NB4 (cell line): Measurements from ENCODE around the gene UBAP1L.

Experiments used
- DNase-seq: peaks from one replicate; pipeline ENCODE4 v3.0.0; 2010; ENCODE audit warnings: low read depth
- H3K4me3 ChIP-seq: one replicate; pipeline ENCODE4 v1.5.1; 2011; ENCODE audit warnings: mild to moderate bottlenecking, low read depth, low read length, moderate library complexity
- MYC ChIP-seq: IDR thresholded peaks from 2 replicates; pipeline ENCODE4 v1.6.1; 2011; ENCODE audit warnings: low read depth, low read length
- POLR2A ChIP-seq: IDR thresholded peaks from 2 replicates; pipeline ENCODE4 v1.6.1; 2011; ENCODE audit warnings: mild to moderate bottlenecking; ENCODE audit not compliant: insufficient read length; ENCODE audit errors: extremely low read depth
- TF ChIP-seq, protein P1 (sequence below): IDR thresholded peaks from 2 replicates; pipeline ENCODE4 v1.6.1; 2011; ENCODE audit warnings: low read depth, low read length
- TF ChIP-seq, protein P2 (sequence below): IDR thresholded peaks from one replicate; pipeline ENCODE4 v1.5.1; 2012; ENCODE audit warnings: low read depth, low read length

The UBAP1L gene

DNA sequence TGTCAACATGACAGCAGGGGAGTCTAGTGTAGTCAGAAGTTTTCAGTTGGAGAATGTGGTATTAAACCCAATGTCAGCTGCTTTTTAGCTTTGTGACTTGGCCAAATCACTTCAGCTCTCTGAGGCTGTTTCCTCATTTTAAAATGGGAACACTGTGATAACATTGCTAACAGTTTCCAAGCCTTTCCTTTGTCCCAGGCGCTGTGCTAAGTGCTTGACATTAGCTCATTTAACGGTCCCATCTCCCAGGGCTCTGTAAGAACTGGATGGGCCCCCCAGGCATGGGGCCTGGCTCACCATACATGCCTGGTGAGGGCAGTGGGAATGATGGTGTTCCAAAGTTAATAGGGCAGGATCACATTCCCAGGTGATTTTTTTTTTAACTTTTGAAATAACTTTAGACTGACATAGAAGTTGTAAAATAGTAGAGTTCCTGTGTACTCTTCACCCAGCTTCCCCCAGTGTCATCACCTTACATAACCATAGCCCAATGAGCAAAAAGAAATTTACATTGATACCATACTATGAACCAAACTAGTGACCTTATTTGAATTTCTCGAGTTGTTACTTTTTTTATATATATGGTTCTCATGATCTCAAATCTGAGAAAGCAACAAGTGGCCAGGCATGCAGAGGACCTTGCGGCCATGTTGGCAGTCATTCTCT, 54.9 kb downstream of the UBAP1L start:
- no peak for DNase-seq
- TF ChIP-seq, protein P1, sequence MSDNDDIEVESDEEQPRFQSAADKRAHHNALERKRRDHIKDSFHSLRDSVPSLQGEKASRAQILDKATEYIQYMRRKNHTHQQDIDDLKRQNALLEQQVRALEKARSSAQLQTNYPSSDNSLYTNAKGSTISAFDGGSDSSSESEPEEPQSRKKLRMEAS: no peak
- TF ChIP-seq MYC (no peak), POLR2A (no peak)
- TF ChIP-seq, protein P2, sequence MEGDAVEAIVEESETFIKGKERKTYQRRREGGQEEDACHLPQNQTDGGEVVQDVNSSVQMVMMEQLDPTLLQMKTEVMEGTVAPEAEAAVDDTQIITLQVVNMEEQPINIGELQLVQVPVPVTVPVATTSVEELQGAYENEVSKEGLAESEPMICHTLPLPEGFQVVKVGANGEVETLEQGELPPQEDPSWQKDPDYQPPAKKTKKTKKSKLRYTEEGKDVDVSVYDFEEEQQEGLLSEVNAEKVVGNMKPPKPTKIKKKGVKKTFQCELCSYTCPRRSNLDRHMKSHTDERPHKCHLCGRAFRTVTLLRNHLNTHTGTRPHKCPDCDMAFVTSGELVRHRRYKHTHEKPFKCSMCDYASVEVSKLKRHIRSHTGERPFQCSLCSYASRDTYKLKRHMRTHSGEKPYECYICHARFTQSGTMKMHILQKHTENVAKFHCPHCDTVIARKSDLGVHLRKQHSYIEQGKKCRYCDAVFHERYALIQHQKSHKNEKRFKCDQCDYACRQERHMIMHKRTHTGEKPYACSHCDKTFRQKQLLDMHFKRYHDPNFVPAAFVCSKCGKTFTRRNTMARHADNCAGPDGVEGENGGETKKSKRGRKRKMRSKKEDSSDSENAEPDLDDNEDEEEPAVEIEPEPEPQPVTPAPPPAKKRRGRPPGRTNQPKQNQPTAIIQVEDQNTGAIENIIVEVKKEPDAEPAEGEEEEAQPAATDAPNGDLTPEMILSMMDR: no peak
- no peak overlapping the region for H3K4me3 ChIP-seq

DNA sequence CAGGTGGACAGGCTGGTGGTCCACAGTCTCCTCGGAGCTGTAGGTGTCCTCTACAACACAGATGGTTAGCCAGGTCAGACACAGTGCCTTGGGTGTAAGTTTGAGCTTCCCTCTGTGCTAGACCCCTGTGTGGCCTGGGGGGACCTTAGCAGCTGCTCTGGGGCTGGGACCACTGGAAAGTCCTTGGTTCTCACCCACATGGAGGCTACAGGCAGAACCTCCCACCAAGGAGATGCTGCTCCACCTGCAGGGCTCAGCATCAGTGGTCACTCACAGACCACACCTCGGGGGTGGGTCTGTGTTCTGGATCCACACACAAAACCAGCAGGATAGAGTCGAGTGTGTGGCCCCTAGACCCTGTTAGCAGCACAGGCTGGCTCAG, 55.6 kb downstream of the UBAP1L start:
- TF ChIP-seq, protein P2: no peak
- no peak for TF ChIP-seq POLR2A
- TF ChIP-seq, protein P1: no peak
- no peak for TF ChIP-seq MYC
- H3K4me3 ChIP-seq: no peak overlapping the region
- no peak for DNase-seq

DNA sequence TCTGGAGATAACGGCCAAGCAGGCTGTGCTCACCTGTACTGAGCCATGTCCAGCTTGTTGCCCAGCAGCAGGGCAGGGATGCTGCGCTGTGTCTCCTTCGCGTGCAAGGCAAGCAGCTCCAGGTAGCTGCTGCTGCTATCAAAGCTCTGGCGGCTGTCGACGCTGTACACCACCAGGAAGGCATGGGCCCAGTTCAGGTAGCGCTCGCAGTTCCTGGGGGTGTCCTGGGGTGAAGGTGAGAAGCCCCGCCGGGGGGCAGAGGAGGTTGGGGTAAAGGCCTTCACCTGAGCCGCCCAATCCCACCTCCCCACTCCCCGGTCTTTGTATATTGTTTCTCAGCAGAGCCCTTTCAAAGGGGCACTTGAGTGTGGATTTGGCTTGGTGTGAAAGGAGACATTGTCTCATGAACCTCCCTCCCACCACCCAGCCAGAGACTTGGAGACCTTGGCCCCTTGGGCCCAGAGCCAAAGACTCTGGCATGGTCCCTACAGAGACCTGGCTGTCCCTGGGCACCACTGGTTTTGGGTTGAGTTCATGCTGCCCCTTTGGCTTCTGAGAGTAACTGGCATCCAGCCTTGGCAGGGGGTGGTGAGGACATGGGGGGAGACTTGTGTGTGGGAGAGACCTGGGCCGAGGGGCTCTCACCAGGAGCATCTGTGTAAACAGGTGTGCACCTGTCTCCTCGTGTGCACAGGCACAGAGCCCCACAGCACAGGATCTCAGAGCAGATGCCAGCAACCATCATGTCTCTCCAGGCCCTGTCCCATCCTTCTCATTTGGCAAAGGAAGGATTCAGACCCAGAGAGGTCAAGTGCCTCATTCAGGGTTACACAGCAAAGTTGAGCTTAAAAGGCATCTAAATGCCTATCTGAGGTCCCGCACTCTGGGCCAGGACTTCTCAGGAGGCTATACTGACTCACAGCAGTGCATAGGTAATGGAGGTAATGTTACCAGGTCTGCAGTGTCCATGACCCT, 56.3 kb downstream of the UBAP1L start:
- DNase-seq: no peak
- TF ChIP-seq MYC (no peak), POLR2A (no peak)
- TF ChIP-seq, protein P2: no peak
- TF ChIP-seq, protein P1: no peak
- H3K4me3 ChIP-seq: no peak overlapping the region

DNA sequence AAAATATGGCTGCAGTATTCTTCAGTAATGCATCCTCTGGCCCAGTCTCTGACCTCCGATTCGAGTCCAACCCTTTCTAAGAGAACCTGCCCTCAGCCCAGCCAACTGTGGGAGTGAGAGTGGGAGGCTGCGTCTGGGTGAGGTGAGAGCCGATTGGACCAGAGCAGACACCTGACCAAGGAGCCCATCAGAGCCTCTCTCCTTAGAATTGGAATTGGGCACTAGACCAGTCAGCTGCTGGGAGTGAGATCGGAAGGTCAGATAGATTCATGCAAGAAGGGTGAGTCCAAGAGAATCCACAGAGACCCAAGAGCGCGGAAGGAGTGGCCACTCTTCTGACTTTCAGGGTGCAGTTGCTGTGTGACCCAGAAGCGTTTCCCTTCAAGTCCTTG, 57.5 kb downstream of the UBAP1L start:
- TF ChIP-seq MYC: no peak
- TF ChIP-seq, protein P2: no peak
- no peak for TF ChIP-seq POLR2A
- TF ChIP-seq, protein P1: no peak
- no peak overlapping the region for H3K4me3 ChIP-seq
- DNase-seq: no peak

DNA sequence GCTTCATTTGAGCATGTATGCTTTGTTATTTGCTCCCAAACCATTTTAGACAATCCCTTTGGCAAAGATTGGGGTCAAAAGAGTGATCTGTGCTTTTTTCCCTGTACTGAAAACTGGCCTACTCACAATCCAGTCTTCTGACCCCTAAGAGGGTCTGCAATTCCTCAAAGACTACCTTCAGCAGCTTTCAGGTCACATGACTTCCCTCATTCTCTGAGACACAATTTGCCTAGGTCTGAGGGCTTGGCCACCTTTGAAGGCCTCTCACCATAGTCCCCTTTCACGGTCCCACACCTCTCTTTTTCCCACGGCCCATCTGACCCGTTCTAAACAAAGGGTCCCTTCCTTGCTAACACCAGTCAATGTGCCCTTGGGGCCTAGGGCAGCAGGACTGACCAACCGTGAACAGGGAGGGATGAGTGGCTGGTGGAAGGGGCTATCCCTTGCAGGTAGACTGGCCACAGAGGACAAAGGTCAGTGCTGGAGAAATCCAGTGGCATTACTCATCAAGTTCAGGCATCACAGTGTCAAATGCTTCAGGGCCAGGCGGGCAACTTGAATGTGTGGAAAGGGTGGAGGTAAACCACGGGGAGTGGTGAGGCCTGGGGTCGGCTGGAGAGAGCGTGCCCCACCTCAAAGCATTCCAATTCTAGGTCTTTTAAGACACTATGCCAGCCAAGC, 58.0 kb downstream of the UBAP1L start:
- TF ChIP-seq, protein P1: no peak
- TF ChIP-seq POLR2A (no peak), MYC (no peak)
- TF ChIP-seq, protein P2: no peak
- DNase-seq: no peak
- no peak overlapping the region for H3K4me3 ChIP-seq
